K562 (cell line): ENCODE data around the gene PABPC1L. TPM values are rescaled to one million over a fixed set of nuclear protein-coding genes. Genes with fewer than 3 reads are reported as not detected.

Experiments used
- DNMT1 ChIP-seq: fragments of 450-650 bp; IDR thresholded peaks from 2 replicates; pipeline ENCODE4 v1.6.1; 2016; ENCODE audit warnings: antibody characterized with exemption, mild to moderate bottlenecking
- FUS ChIP-seq: fragments of 200-400 bp; formaldehyde crosslinking; optimal IDR thresholded peaks from 2 replicates; pipeline ENCODE3; 2017; ENCODE audit warnings: low read depth, low read length
- PTRF ChIP-seq: fragments of 450-650 bp; IDR thresholded peaks from 2 replicates; pipeline ENCODE4 v1.6.1; 2016; ENCODE audit warnings: mild to moderate bottlenecking, missing genetic modification characterization, missing compliant biosample characterization
- RBBP5 ChIP-seq: fragments of 200-600 bp; sonication (generic); IDR thresholded peaks from 2 replicates; pipeline ENCODE4 v1.6.1; 2012; ENCODE audit warnings: borderline replicate concordance, mild to moderate bottlenecking, low read length, control low read depth, inconsistent platforms; ENCODE audit not compliant: insufficient read depth, poor library complexity, severe bottlenecking
- SMARCE1 ChIP-seq: fragments of 450-650 bp; IDR thresholded peaks from 2 replicates; pipeline ENCODE4 v1.7.1; 2016; ENCODE audit warnings: mild to moderate bottlenecking
- SUPT5H ChIP-seq: fragments of 450-650 bp; IDR thresholded peaks from 2 replicates; pipeline ENCODE4 v1.6.1; 2016
- TBL1XR1 ChIP-seq, 2 experiments: IDR thresholded peaks; 2 replicates each; pipeline ENCODE4 v1.6.1; 2012; ENCODE audit warnings: improper control_type of control experiment in 2 of 2, low read length in 2 of 2, mild to moderate bottlenecking in 1 of 2
- TCFL5 ChIP-seq: fragments of 250-450 bp; sonication (Bioruptor Pico); conservative IDR thresholded peaks from 2 replicates; pipeline ENCODE4 v1.6.1; 2021; ENCODE audit warnings: mild to moderate bottlenecking, moderate library complexity, matching md5 sums
- USF1 ChIP-seq: sonication (generic); formaldehyde crosslinking; IDR thresholded peaks from 2 replicates; pipeline ENCODE4 v1.9.0; 2022; ENCODE audit warnings: mild to moderate bottlenecking, missing genetic modification reagents
- ZBTB1 ChIP-seq: sonication (generic); formaldehyde crosslinking; IDR thresholded peaks from 2 replicates; pipeline ENCODE4 v1.8.1; 2023; ENCODE audit warnings: missing genetic modification reagents, low read depth, mild to moderate bottlenecking, borderline replicate concordance
- ZNF124 ChIP-seq: sonication (generic); formaldehyde crosslinking; IDR thresholded peaks from 2 replicates; pipeline ENCODE4 v1.8.1; 2022; ENCODE audit warnings: missing genetic modification reagents
- ZNF318 ChIP-seq, 2 experiments: fragments of 450-650 bp; IDR thresholded peaks; 2 replicates each; pipeline ENCODE4 v1.6.1; 2016; ENCODE audit warnings: mild to moderate bottlenecking in 2 of 2, borderline replicate concordance in 1 of 2, low read depth in 1 of 2, moderate library complexity in 1 of 2
- ZNF354B ChIP-seq: fragments of 250-450 bp; sonication (Bioruptor Pico); IDR thresholded peaks from 2 replicates; pipeline ENCODE4 v1.4.0; 2020
- ZNF431 ChIP-seq: sonication (generic); formaldehyde crosslinking; IDR thresholded peaks from 2 replicates; pipeline ENCODE4 v1.8.0; 2022; ENCODE audit warnings: mild to moderate bottlenecking, missing genetic modification reagents
- ZNF717 ChIP-seq: fragments of 250-450 bp; sonication (Bioruptor Pico); IDR thresholded peaks from 2 replicates; pipeline ENCODE4 v1.5.0; 2021
- polyA plus RNA-seq, 8 experiments: library from polyadenylated mRNA; depleted of rRNA in 4 of 8; stranded (reverse) in 5 of 8; unstranded in 3 of 8; fragments of >200 nt; fragmentation: Nextera tagmentation in 2 of 8; fragmentation: Illumina TruSeq in 1 of 8; extraction: Ambion mirVana in 2 of 8; extraction: Trizol in 1 of 8; gene quantifications; 2 replicates each; pipeline versions ENCODE4 v1.2.1 to v1.2.3, GENCODE V29; 2011 to 2014; ENCODE audit warnings: inconsistent platforms in 1 of 8, missing spikeins in 1 of 8
- total RNA-seq, 7 experiments: library from RNA; depleted of rRNA in 6 of 7; stranded (reverse); fragments of >200 nt in 6 of 7; fragmentation: Illumina TruSeq in 2 of 7; extraction: Trizol in 2 of 7; gene quantifications; 2 replicates each; pipeline versions ENCODE4 v1.2.1 to v1.2.3, GENCODE V29; 2011 to 2021; ENCODE audit warnings: low replicate concordance in 1 of 7
- TF ChIP-seq, protein P1 (sequence below): fragments of 200-800 bp; sonication (Bioruptor generic); IDR thresholded peaks from 2 replicates; pipeline ENCODE4 v1.6.1; 2017; ENCODE audit warnings: missing genetic modification characterization, missing compliant biosample characterization

The PABPC1L gene
- total and polyA plus RNA-seq, 9 of the 15 experiments (the other 6 are each of a cell fraction or from before 2014, with no cell fraction given) = 6.0 to 90.3 (median 15.8) TPM

GRCh38 chr20:44885392-44886265 lies 24.2 kb upstream of the PABPC1L start, which contains the start of gene YWHAB (continued):
- TF ChIP-seq ZNF318 (IDR thresholded peaks at IDR 0.05; ENCODE audit: borderline replicate concordance in 1 of 2, low read depth in 1 of 2) (no peak), ZBTB1 (CRISPR knock-in tag) (no peak), DNMT1 (no peak), RBBP5 (peak; percentile 96), ZNF717 (CRISPR knock-in tag) (no peak), SMARCE1 (peak; percentile 54), ZNF354B (no peak), SUPT5H (peak; percentile 94), ZNF431 (no peak), TCFL5 (CRISPR knock-in tag) (no peak), ZNF124 (CRISPR knock-in tag) (no peak), FUS (peak; percentile 52), USF1 (CRISPR knock-in tag) (peak; percentile 95), PTRF (tag) (no peak), TBL1XR1 (IDR thresholded peaks at IDR 0.05; ENCODE audit: low read length in 2 of 2) (no peak)
- TF ChIP-seq, protein P1, sequence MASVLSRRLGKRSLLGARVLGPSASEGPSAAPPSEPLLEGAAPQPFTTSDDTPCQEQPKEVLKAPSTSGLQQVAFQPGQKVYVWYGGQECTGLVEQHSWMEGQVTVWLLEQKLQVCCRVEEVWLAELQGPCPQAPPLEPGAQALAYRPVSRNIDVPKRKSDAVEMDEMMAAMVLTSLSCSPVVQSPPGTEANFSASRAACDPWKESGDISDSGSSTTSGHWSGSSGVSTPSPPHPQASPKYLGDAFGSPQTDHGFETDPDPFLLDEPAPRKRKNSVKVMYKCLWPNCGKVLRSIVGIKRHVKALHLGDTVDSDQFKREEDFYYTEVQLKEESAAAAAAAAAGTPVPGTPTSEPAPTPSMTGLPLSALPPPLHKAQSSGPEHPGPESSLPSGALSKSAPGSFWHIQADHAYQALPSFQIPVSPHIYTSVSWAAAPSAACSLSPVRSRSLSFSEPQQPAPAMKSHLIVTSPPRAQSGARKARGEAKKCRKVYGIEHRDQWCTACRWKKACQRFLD (CRISPR knock-in tag) = no peak
